LHCN-M2 (cell line): Measurements from ENCODE around the gene XPOT. TPM values are rescaled to one million over a fixed set of nuclear protein-coding genes. Genes with fewer than 3 reads are reported as not detected.
"Not testable (repeated sequence)": the region's sequence is repeated elsewhere in the genome, so short reads cannot be mapped to it uniquely, and the experiment has no call there.

Experiments used
- DNase-seq: peaks from one replicate; pipeline ENCODE4 v3.0.0-alpha.2; 2012; ENCODE audit warnings: low read depth
- polyA plus RNA-seq: library from polyadenylated mRNA; unstranded; fragments of >200 nt; gene quantifications from one replicate; pipeline ENCODE4 v1.2.1, GENCODE V29; 2012; ENCODE audit warnings: missing spikeins
- total RNA-seq: library from RNA; depleted of rRNA; stranded (reverse); fragments of >200 nt; gene quantifications from 2 replicates; pipeline ENCODE4 v1.2.3, GENCODE V29; 2014; rRNA removed

Gene XPOT, protein sequence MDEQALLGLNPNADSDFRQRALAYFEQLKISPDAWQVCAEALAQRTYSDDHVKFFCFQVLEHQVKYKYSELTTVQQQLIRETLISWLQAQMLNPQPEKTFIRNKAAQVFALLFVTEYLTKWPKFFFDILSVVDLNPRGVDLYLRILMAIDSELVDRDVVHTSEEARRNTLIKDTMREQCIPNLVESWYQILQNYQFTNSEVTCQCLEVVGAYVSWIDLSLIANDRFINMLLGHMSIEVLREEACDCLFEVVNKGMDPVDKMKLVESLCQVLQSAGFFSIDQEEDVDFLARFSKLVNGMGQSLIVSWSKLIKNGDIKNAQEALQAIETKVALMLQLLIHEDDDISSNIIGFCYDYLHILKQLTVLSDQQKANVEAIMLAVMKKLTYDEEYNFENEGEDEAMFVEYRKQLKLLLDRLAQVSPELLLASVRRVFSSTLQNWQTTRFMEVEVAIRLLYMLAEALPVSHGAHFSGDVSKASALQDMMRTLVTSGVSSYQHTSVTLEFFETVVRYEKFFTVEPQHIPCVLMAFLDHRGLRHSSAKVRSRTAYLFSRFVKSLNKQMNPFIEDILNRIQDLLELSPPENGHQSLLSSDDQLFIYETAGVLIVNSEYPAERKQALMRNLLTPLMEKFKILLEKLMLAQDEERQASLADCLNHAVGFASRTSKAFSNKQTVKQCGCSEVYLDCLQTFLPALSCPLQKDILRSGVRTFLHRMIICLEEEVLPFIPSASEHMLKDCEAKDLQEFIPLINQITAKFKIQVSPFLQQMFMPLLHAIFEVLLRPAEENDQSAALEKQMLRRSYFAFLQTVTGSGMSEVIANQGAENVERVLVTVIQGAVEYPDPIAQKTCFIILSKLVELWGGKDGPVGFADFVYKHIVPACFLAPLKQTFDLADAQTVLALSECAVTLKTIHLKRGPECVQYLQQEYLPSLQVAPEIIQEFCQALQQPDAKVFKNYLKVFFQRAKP
- total RNA-seq = 72.3 and 72.8 TPM in 2 replicates
- polyA plus RNA-seq = 19.4 TPM

DNA sequence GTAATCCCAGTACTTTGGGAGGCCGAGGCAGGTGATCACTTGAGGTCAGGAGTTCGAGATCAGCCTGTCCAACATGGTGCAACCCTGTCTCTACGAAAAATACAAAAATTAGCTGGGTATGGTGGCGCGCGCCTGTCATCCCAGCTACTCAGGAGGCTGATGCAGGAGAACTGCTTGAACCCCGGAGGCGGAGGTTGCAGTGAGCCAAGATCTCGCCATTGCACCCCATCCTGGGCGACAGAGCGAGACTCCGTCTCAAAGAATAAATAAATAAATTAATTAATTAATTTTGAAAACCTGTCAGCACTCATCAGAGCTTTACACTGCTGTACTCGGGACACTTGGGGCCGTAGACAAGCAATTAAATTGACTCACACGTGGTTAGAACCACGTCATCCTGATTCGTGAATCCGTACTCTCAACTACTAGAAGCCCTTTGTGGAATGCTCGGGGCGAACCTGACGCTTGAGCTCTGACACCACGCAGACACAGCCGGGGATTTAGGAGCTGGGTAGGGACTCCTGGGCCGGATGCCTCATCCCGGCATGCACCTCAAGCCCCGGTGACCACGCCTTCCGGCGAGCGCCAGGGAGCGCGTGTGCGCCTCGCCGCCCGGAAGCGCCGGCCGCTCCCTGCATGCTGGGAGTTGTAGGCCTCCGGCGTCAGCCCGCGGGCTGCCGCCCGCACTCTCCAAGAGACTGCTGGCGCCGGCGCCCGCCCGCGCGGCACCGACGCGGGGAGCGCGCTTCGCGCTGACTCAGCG, at the start of gene XPOT:
XPOT (plus strand) TSS at position 686 of the 763 bp plus-strand sequence. CDS start 5,644 bp downstream, outside the sequence.
- DNase-seq = peak; percentile 97

GRCh38 chr12:64356209-64356608, 48.0 kb upstream of the XPOT start:
- not testable (repeated sequence) for DNase-seq

GRCh38 chr12:64361173-64361572, 43.0 kb upstream of the XPOT start:
- DNase-seq = not testable (repeated sequence)

DNA sequence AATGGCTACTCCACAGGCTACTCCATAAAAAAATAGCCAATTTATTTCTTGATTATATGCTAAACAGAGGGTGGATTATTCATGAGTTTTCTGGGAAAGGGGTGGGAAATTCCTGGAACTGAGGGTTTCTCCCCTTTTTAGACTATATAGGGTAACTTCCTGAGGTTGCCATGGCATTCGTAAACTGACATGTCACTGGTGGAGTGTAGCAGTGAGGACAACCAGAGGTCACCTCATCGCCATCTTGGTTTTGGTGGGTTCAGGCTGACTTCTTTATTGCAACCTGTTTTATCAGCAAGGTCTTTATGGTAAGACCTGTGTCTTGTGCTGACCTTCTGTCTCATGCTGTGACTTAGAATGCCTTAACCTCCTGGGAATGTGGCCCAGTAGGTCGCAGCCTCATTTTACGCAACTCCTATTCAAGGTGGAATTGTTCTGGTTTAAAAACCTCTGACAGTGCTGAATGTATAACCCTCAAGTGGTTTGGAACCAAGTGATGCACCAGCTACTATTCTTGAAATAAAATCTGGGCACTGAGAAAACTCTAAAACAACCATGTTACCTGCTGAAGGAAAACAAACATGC, 41.4 kb upstream of the XPOT start:
- DNase-seq = no peak

GRCh38 chr12:64383675-64384074, 20.5 kb upstream of the XPOT start:
- no peak for DNase-seq

DNA sequence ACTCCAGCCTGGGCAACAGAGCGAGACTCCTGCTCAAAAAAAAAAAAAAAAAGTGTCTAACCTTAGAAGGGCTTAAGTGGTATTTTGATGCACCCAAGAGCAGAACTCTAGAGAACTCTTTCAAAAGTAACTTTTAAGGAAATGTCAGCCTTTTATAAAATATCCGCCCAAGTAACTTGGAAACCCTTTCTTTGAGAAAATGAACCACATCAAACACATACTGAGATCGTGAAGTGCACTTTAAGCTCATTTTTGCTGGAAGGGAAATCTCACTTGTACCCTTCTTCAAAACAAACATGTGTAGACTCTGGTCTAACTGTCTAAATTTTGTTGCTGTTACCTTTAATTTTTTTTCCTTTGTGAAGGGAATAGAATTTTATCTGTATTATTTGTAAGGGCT, 19.2 kb upstream of the XPOT start:
- DNase-seq = no peak

GRCh38 chr12:64385468-64385867, 18.7 kb upstream of the XPOT start:
- peak; percentile 14 for DNase-seq

DNA sequence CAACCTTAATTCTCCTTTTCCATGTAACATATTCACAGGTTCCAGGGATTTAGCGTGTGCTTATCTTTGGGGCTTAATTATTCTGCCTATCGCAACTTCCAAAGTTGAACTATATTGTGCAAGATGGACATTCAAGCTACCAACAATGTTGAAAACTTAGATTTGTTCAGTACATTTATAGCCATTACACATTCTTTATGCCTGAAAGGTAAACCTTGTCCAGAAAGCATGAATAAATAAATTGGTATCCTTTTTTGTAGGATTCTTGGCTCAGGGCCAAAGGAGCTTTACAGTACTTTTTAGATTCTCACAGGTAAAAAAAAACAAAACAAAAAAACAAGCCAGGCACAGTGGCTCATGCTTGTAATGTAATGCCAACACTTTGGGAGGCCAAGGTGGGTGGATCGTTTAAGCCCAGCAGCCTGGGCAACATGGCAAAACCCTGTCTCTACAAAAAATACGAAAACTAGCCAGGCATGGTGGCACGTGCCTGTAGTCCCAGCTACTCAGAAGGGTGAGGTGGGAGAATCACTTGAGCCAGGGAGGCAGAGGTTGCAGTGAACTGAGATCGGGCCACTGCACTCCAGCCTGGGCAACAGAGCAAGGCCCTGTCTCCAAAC, 16.9 kb upstream of the XPOT start:
- no peak for DNase-seq

- DNase-seq = no peak
Observed at GRCh38 chr12:64389154-64389553, 15.0 kb upstream of the XPOT start.

- DNase-seq = no peak
Observed at GRCh38 chr12:64390275-64390851, 13.8 kb upstream of the XPOT start, which contains the start of gene C12orf56. TSS of gene C12orf56 (minus strand) at chr12:64390758. CDS start at chr12:64390565, 193 bp downstream.

- peak; percentile 36 for DNase-seq
Observed at GRCh38 chr12:64392221-64392620, 12.0 kb upstream of the XPOT start.

DNA sequence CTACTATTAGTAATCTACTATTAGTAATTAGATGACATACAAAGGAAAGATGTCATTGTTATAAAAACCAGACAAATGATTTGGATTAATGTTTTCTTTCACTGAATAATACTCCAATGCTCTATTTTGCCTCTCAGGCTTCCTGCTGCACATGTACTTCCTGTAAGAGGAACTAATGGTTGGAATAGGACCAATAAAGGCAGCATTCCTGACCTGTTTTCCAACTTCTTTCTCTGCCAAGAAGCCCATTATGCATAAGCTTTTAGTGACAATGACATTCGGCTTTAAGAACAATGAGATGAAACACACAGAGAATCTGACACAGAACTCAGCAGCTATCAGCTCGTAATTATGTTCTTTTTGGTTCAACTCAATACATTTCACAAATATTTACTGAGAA, 8.5 kb upstream of the XPOT start:
- no peak for DNase-seq

DNA sequence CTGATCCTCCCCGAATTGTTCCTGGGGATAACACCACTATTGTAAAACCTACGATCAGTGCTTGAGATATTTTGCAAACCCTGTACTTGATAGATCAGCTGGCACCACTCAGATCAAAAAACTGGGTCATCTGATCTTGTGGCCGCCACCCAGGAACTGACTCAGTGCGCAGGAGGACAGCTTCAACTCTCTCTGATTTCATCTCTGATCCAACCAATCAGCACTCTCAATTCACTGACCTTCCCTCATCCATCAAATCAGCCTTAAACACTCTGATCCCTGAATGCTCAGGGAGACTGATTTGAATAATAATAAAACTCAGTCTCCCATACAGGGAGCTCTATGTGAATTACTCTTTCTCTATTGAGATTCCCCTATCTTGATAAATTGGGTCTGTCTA, 4.2 kb upstream of the XPOT start:
- peak; percentile 81 for DNase-seq

DNA sequence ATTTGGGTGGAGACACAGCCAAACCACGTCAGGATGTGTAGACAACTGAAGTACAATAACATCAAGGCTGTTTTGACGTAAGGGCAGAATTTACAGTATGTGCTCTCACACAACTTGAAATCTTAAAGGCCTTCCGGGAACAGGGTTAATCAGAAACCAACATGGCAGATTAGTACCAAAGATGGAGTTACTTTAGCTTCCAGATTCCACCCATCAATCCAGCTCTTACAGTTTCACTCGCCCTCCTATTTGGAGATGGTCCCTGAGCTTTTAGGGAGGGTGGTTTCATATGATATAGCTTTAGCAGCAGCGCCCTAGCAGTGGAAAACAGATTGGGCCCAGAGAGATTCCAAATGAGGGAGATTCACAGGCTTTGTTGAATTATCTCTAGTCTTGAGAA, 2.0 kb upstream of the XPOT start:
- DNase-seq = no peak

- peak; percentile 63 for DNase-seq
Observed at GRCh38 chr12:64404470-64405256, 471 bp downstream of the XPOT start.

DNA sequence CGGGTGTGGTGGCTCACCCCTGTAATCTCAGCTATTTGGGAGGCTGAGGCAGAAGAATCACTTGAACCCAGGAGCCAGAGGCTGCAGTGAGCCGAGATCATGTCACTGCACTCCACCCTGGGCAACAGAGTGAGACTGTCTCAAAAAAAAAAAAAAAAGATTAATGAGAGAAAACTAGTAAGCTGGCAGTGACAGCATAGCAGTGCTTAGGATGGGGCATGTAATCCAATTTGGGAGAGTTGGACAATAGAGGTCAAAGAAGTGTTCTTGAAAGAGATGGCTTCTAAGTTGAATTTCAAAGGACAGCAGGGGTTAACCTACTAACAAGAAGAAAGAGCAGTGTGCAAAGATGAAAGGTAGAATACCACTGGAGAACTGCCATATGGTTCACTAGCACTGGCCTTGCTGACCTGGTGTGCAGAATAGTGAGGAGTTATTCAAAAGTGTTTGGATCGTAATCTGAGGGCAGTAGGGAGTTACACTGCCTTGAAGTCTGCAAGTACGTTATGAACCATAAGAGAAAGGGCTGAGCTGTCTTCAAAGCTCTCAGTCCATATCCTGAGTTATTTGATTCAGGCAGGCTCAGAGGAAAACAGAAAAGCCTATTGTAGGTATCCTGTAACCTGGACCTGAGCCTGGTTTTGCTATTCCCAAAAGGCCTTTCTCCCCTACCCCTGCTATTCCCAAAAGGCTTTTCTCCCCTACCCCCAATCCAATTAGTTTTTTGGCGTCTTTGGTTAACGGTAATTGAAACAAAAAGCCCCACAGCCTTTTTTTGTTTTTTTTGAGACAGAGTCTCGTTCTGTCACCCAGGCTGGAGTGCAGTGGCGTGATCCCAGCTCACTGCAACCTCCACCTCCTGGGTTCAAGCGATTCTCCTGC, 3.4 kb downstream of the XPOT start:
- no peak for DNase-seq

- DNase-seq = no peak
Observed at GRCh38 chr12:64411427-64411826, 7.2 kb downstream of the XPOT start.

- DNase-seq = no peak
Observed at GRCh38 chr12:64412459-64412858, 8.3 kb downstream of the XPOT start.
